ENCODE data around the gene FEN1.

The FEN1 gene

GRCh38 chr11:61766353-61766841 lies 26.3 kb upstream of the FEN1 start:
- no peak overlapping the region for H3K9ac ChIP-seq (ENCODE audit: low read length in 5 of 5)
- H3K27ac ChIP-seq (ENCODE audit: low read depth, low read length): no peak overlapping the region
- H3K4me1 ChIP-seq (ENCODE audit: control insufficient read depth in 5 of 5, insufficient read depth in 5 of 5, low read length in 5 of 5): no peaks in the 10 kb centered on the region
- no peaks in the 10 kb centered on the region for H3K9me3 ChIP-seq (ENCODE audit: control insufficient read depth in 5 of 5, low read length in 5 of 5)
- peaks cover 8 to 22% (median 20%) of the 10 kb centered on the region in 5 donors for H3K27me3 ChIP-seq (ENCODE audit: control insufficient read depth in 5 of 5, insufficient read depth in 4 of 5, low read length in 5 of 5)
- H3K4me3 ChIP-seq (ENCODE audit: low read depth in 1 of 5, low read length in 5 of 5): no peak overlapping the region
- H3K36me3 ChIP-seq (ENCODE audit: control insufficient read depth in 5 of 5, insufficient read depth in 5 of 5, low read length in 5 of 5): no peaks in the 10 kb centered on the region

- Histone ChIP-seq H3K36me3 (ENCODE audit: control insufficient read depth in 5 of 5, insufficient read depth in 5 of 5, low read length in 5 of 5) (no peaks in the 10 kb centered on the region), H3K9ac (ENCODE audit: low read length in 5 of 5) (no peak overlapping the region), H3K4me3 (ENCODE audit: low read depth in 1 of 5, low read length in 5 of 5) (no peak overlapping the region), H3K27ac (ENCODE audit: low read depth, low read length) (no peak overlapping the region), H3K9me3 (ENCODE audit: control insufficient read depth in 5 of 5, low read length in 5 of 5) (no peaks in the 10 kb centered on the region), H3K4me1 (ENCODE audit: control insufficient read depth in 5 of 5, insufficient read depth in 5 of 5, low read length in 5 of 5) (peaks cover 0 to 8% (median 0%) of the 10 kb centered on the region in 5 donors), H3K27me3 (ENCODE audit: control insufficient read depth in 5 of 5, insufficient read depth in 4 of 5, low read length in 5 of 5) (peaks cover 0 to 12% (median 7%) of the 10 kb centered on the region in 5 donors)
Measured at GRCh38 chr11:61768376-61769076, 24.2 kb upstream of the FEN1 start.

GRCh38 chr11:61769169-61769920 lies 23.4 kb upstream of the FEN1 start:
- peaks cover 0 to 8% (median 0%) of the 10 kb centered on the region in 5 donors for H3K4me1 ChIP-seq (ENCODE audit: control insufficient read depth in 5 of 5, insufficient read depth in 5 of 5, low read length in 5 of 5)
- no peaks in the 10 kb centered on the region for H3K9me3 ChIP-seq (ENCODE audit: control insufficient read depth in 5 of 5, low read length in 5 of 5)
- no peaks in the 10 kb centered on the region for H3K36me3 ChIP-seq (ENCODE audit: control insufficient read depth in 5 of 5, insufficient read depth in 5 of 5, low read length in 5 of 5)
- peaks cover 0 to 12% (median 2%) of the 10 kb centered on the region in 5 donors for H3K27me3 ChIP-seq (ENCODE audit: control insufficient read depth in 5 of 5, insufficient read depth in 4 of 5, low read length in 5 of 5)
- no peak overlapping the region for H3K4me3 ChIP-seq (ENCODE audit: low read depth in 1 of 5, low read length in 5 of 5)
- H3K9ac ChIP-seq (ENCODE audit: low read length in 5 of 5): no peak overlapping the region
- no peak overlapping the region for H3K27ac ChIP-seq (ENCODE audit: low read depth, low read length)

GRCh38 chr11:61769946-61770683 lies 22.6 kb upstream of the FEN1 start:
- H3K9me3 ChIP-seq (ENCODE audit: control insufficient read depth in 5 of 5, low read length in 5 of 5): no peaks in the 10 kb centered on the region
- H3K4me1 ChIP-seq (ENCODE audit: control insufficient read depth in 5 of 5, insufficient read depth in 5 of 5, low read length in 5 of 5): peaks cover 0 to 8% (median 0%) of the 10 kb centered on the region in 5 donors
- no peak overlapping the region for H3K27ac ChIP-seq (ENCODE audit: low read depth, low read length)
- peaks cover 0 to 8% (median under 1%) of the 10 kb centered on the region in 5 donors for H3K27me3 ChIP-seq (ENCODE audit: control insufficient read depth in 5 of 5, insufficient read depth in 4 of 5, low read length in 5 of 5)
- no peak overlapping the region for H3K9ac ChIP-seq (ENCODE audit: low read length in 5 of 5)
- no peak overlapping the region for H3K4me3 ChIP-seq (ENCODE audit: low read depth in 1 of 5, low read length in 5 of 5)
- H3K36me3 ChIP-seq (ENCODE audit: control insufficient read depth in 5 of 5, insufficient read depth in 5 of 5, low read length in 5 of 5): no peaks in the 10 kb centered on the region

- H3K9me3 ChIP-seq (ENCODE audit: control insufficient read depth in 5 of 5, low read length in 5 of 5): no peaks in the 10 kb centered on the region
- no peaks in the 10 kb centered on the region for H3K36me3 ChIP-seq (ENCODE audit: control insufficient read depth in 5 of 5, insufficient read depth in 5 of 5, low read length in 5 of 5)
- H3K27ac ChIP-seq (ENCODE audit: low read depth, low read length): no peak overlapping the region
- H3K4me1 ChIP-seq (ENCODE audit: control insufficient read depth in 5 of 5, insufficient read depth in 5 of 5, low read length in 5 of 5): peaks cover 0 to 8% (median under 1%) of the 10 kb centered on the region in 5 donors
- H3K9ac ChIP-seq (ENCODE audit: low read length in 5 of 5): no peak overlapping the region
- no peak overlapping the region for H3K4me3 ChIP-seq (ENCODE audit: low read depth in 1 of 5, low read length in 5 of 5)
- H3K27me3 ChIP-seq (ENCODE audit: control insufficient read depth in 5 of 5, insufficient read depth in 4 of 5, low read length in 5 of 5): peaks cover 0 to 9% (median 7%) of the 10 kb centered on the region in 5 donors
Measured at GRCh38 chr11:61771195-61771894, 21.4 kb upstream of the FEN1 start.

- Histone ChIP-seq H3K4me3 (ENCODE audit: low read depth in 1 of 5, low read length in 5 of 5) (no peak overlapping the region), H3K9me3 (ENCODE audit: control insufficient read depth in 5 of 5, low read length in 5 of 5) (no peaks in the 10 kb centered on the region), H3K27me3 (ENCODE audit: control insufficient read depth in 5 of 5, insufficient read depth in 4 of 5, low read length in 5 of 5) (peaks cover 0 to 13% (median 7%) of the 10 kb centered on the region in 5 donors), H3K36me3 (ENCODE audit: control insufficient read depth in 5 of 5, insufficient read depth in 5 of 5, low read length in 5 of 5) (no peaks in the 10 kb centered on the region), H3K9ac (ENCODE audit: low read length in 5 of 5) (no peak overlapping the region), H3K27ac (ENCODE audit: low read depth, low read length) (no peak overlapping the region), H3K4me1 (ENCODE audit: control insufficient read depth in 5 of 5, insufficient read depth in 5 of 5, low read length in 5 of 5) (peaks cover 0 to 12% (median 5%) of the 10 kb centered on the region in 5 donors)
Measured at GRCh38 chr11:61771985-61772455, 20.7 kb upstream of the FEN1 start.

- no peak overlapping the region for H3K4me3 ChIP-seq (ENCODE audit: low read depth in 1 of 5, low read length in 5 of 5)
- H3K4me1 ChIP-seq (ENCODE audit: control insufficient read depth in 5 of 5, insufficient read depth in 5 of 5, low read length in 5 of 5): peaks cover 0 to 19% (median 13%) of the 10 kb centered on the region in 5 donors
- H3K27ac ChIP-seq (ENCODE audit: low read depth, low read length): no peak overlapping the region
- no peak overlapping the region for H3K9ac ChIP-seq (ENCODE audit: low read length in 5 of 5)
- no peaks in the 10 kb centered on the region for H3K9me3 ChIP-seq (ENCODE audit: control insufficient read depth in 5 of 5, low read length in 5 of 5)
- no peaks in the 10 kb centered on the region for H3K36me3 ChIP-seq (ENCODE audit: control insufficient read depth in 5 of 5, insufficient read depth in 5 of 5, low read length in 5 of 5)
- H3K27me3 ChIP-seq (ENCODE audit: control insufficient read depth in 5 of 5, insufficient read depth in 4 of 5, low read length in 5 of 5): peaks cover 0 to 15% (median 7%) of the 10 kb centered on the region in 5 donors
Measured at GRCh38 chr11:61773356-61773755, 19.4 kb upstream of the FEN1 start.

GRCh38 chr11:61773809-61774208 lies 18.9 kb upstream of the FEN1 start:
- no peak overlapping the region for H3K27ac ChIP-seq (ENCODE audit: low read depth, low read length)
- H3K9ac ChIP-seq (ENCODE audit: low read length in 5 of 5): no peak overlapping the region
- H3K4me1 ChIP-seq (ENCODE audit: control insufficient read depth in 5 of 5, insufficient read depth in 5 of 5, low read length in 5 of 5): peaks cover 0 to 19% (median 13%) of the 10 kb centered on the region in 5 donors
- H3K36me3 ChIP-seq (ENCODE audit: control insufficient read depth in 5 of 5, insufficient read depth in 5 of 5, low read length in 5 of 5): no peaks in the 10 kb centered on the region
- peaks cover 0 to 15% (median 7%) of the 10 kb centered on the region in 5 donors for H3K27me3 ChIP-seq (ENCODE audit: control insufficient read depth in 5 of 5, insufficient read depth in 4 of 5, low read length in 5 of 5)
- no peak overlapping the region for H3K4me3 ChIP-seq (ENCODE audit: low read depth in 1 of 5, low read length in 5 of 5)
- no peaks in the 10 kb centered on the region for H3K9me3 ChIP-seq (ENCODE audit: control insufficient read depth in 5 of 5, low read length in 5 of 5)

GRCh38 chr11:61774411-61774810 lies 18.3 kb upstream of the FEN1 start:
- Histone ChIP-seq H3K27ac (ENCODE audit: low read depth, low read length) (no peak overlapping the region), H3K27me3 (ENCODE audit: control insufficient read depth in 5 of 5, insufficient read depth in 4 of 5, low read length in 5 of 5) (peaks cover 0 to 15% (median 6%) of the 10 kb centered on the region in 5 donors), H3K9ac (ENCODE audit: low read length in 5 of 5) (no peak overlapping the region), H3K4me1 (ENCODE audit: control insufficient read depth in 5 of 5, insufficient read depth in 5 of 5, low read length in 5 of 5) (peaks cover 0 to 19% (median 13%) of the 10 kb centered on the region in 5 donors), H3K36me3 (ENCODE audit: control insufficient read depth in 5 of 5, insufficient read depth in 5 of 5, low read length in 5 of 5) (no peaks in the 10 kb centered on the region), H3K9me3 (ENCODE audit: control insufficient read depth in 5 of 5, low read length in 5 of 5) (no peaks in the 10 kb centered on the region), H3K4me3 (ENCODE audit: low read depth in 1 of 5, low read length in 5 of 5) (no peak overlapping the region)

Data from subcutaneous abdominal adipose tissue (tissue), 5 donors.